Liver (tissue), 3 donors: ENCODE results near the gene CHRM2.

ENCODE experiments used
- EGR1 ChIP-seq, 2 donors: IDR thresholded peaks; 2 replicates each; pipeline ENCODE4 v1.6.1; 2016 to 2018; ENCODE audit warnings: antibody characterized with exemption in 2 of 2, low read depth in 2 of 2
- FOXA1 ChIP-seq: IDR thresholded peaks from 2 replicates; pipeline ENCODE4 v1.6.1; 2016; ENCODE audit warnings: antibody characterized with exemption
- GABPA ChIP-seq, 2 donors: IDR thresholded peaks in 1 of 2; conservative IDR thresholded peaks in 1 of 2; 2 replicates each; pipeline ENCODE4 v1.6.1; 2016; ENCODE audit warnings: antibody characterized with exemption in 2 of 2, mild to moderate bottlenecking in 1 of 2, moderate library complexity in 1 of 2
- HNF4A ChIP-seq, 2 donors: conservative IDR thresholded peaks; 2 replicates each; pipeline ENCODE4 v1.6.1; 2016; ENCODE audit warnings: antibody characterized with exemption in 2 of 2, mild to moderate bottlenecking in 2 of 2
- SP1 ChIP-seq: IDR thresholded peaks from 2 replicates; pipeline ENCODE4 v1.6.1; 2018; ENCODE audit warnings: antibody characterized with exemption, mild to moderate bottlenecking
- YY1 ChIP-seq: IDR thresholded peaks from 2 replicates; pipeline ENCODE4 v1.6.1; 2016; ENCODE audit warnings: antibody characterized with exemption, mild to moderate bottlenecking
- TF ChIP-seq, protein P1 (sequence below): IDR thresholded peaks from 2 replicates; pipeline ENCODE4 v1.6.1; 2016; ENCODE audit warnings: antibody characterized with exemption
- TF ChIP-seq, protein P2 (sequence below): fragments of 150-350 bp; IDR thresholded peaks from 2 replicates; pipeline ENCODE4 v1.5.1; 2017; ENCODE audit warnings: improper control_type of control experiment, low read depth, low read length; ENCODE audit not compliant: missing input control
- TF ChIP-seq, protein P3 (sequence below): IDR thresholded peaks from 2 replicates; pipeline ENCODE4 v1.6.1; 2016; ENCODE audit warnings: antibody characterized with exemption
- donor health status: healthy.
- donor health status: healthy.

DNA sequence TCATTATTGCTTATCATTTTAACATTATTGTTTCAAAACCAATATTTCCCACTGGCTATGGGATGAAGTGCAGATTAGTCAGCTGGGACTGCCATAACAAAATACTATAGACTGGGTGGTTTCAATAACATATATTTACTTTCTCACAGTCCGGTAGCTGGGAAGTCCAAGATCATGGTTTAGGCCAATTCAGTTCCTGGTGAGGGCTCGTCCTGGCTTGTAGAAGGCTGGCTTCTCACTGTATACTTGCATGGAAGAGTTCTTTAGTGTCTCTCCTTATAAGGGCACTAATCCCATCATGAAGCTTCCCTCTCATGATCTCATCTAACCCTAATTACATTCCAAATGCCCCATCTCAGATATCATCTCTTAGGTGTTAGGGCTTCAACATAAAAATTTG lies 101.3 kb downstream of the CHRM2 start:
- no peak for TF ChIP-seq GABPA (IDR thresholded peaks at IDR 0.05 in 1 of 2, conservative IDR thresholded peaks at IDR 0.05 in 1 of 2)
- TF ChIP-seq, protein P1, sequence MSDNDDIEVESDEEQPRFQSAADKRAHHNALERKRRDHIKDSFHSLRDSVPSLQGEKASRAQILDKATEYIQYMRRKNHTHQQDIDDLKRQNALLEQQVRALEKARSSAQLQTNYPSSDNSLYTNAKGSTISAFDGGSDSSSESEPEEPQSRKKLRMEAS, result no peak
- no peak for TF ChIP-seq EGR1 (IDR thresholded peaks at IDR 0.05; ENCODE audit: low read depth in 2 of 2)
- TF ChIP-seq, protein P2, sequence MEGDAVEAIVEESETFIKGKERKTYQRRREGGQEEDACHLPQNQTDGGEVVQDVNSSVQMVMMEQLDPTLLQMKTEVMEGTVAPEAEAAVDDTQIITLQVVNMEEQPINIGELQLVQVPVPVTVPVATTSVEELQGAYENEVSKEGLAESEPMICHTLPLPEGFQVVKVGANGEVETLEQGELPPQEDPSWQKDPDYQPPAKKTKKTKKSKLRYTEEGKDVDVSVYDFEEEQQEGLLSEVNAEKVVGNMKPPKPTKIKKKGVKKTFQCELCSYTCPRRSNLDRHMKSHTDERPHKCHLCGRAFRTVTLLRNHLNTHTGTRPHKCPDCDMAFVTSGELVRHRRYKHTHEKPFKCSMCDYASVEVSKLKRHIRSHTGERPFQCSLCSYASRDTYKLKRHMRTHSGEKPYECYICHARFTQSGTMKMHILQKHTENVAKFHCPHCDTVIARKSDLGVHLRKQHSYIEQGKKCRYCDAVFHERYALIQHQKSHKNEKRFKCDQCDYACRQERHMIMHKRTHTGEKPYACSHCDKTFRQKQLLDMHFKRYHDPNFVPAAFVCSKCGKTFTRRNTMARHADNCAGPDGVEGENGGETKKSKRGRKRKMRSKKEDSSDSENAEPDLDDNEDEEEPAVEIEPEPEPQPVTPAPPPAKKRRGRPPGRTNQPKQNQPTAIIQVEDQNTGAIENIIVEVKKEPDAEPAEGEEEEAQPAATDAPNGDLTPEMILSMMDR, result no peak
- no peak for TF ChIP-seq YY1
- TF ChIP-seq HNF4A (conservative IDR thresholded peaks at IDR 0.05), result no peak
- TF ChIP-seq, protein P3, sequence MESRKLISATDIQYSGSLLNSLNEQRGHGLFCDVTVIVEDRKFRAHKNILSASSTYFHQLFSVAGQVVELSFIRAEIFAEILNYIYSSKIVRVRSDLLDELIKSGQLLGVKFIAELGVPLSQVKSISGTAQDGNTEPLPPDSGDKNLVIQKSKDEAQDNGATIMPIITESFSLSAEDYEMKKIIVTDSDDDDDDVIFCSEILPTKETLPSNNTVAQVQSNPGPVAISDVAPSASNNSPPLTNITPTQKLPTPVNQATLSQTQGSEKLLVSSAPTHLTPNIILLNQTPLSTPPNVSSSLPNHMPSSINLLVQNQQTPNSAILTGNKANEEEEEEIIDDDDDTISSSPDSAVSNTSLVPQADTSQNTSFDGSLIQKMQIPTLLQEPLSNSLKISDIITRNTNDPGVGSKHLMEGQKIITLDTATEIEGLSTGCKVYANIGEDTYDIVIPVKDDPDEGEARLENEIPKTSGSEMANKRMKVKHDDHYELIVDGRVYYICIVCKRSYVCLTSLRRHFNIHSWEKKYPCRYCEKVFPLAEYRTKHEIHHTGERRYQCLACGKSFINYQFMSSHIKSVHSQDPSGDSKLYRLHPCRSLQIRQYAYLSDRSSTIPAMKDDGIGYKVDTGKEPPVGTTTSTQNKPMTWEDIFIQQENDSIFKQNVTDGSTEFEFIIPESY, result no peak
- TF ChIP-seq SP1, result no peak
- TF ChIP-seq FOXA1, result no peak
